HepG2 (cell line): ENCODE data around the gene SNRNP27. TPM values are rescaled to one million over a fixed set of nuclear protein-coding genes. Genes with fewer than 3 reads are reported as not detected.

Experiments
- AFF4 ChIP-seq: sonication (generic); formaldehyde crosslinking; IDR thresholded peaks from 2 replicates; pipeline ENCODE4 v1.4.0; 2020; ENCODE audit warnings: missing genetic modification reagents
- AGO2 ChIP-seq: fragments of 200-400 bp; formaldehyde crosslinking; optimal IDR thresholded peaks from 2 replicates; pipeline ENCODE3; 2017; ENCODE audit warnings: mild to moderate bottlenecking, low read depth, low read length, moderate library complexity
- GABPB1 ChIP-seq: IDR thresholded peaks from 2 replicates; pipeline ENCODE4 v1.6.1; 2016; ENCODE audit warnings: mild to moderate bottlenecking, missing genetic modification reagents, moderate library complexity, missing compliant biosample characterization
- LCORL ChIP-seq, 2 experiments: fragments of 450-650 bp in 1 of 2; sonication (generic) in 1 of 2; formaldehyde crosslinking in 1 of 2; IDR thresholded peaks; 2 replicates each; pipeline versions ENCODE4 v1.5.0 to v1.6.1; 2017 to 2020; ENCODE audit warnings: antibody characterized with exemption in 1 of 2, missing genetic modification reagents in 1 of 2
- MAFG ChIP-seq: sonication (generic); formaldehyde crosslinking; IDR thresholded peaks from 2 replicates; pipeline ENCODE4 v1.5.1; 2020; ENCODE audit warnings: mild to moderate bottlenecking, missing genetic modification reagents
- MTF2 ChIP-seq: sonication (generic); formaldehyde crosslinking; IDR thresholded peaks from 2 replicates; pipeline ENCODE4 v1.5.0; 2020; ENCODE audit warnings: missing genetic modification reagents, borderline replicate concordance
- SCMH1 ChIP-seq: sonication (generic); formaldehyde crosslinking; IDR thresholded peaks from 2 replicates; pipeline ENCODE4 v1.9.0; 2021; ENCODE audit warnings: missing genetic modification reagents, mild to moderate bottlenecking, borderline replicate concordance
- SP4 ChIP-seq: sonication (generic); formaldehyde crosslinking; IDR thresholded peaks from 2 replicates; pipeline ENCODE4 v1.8.1; 2023; ENCODE audit warnings: mild to moderate bottlenecking, missing genetic modification reagents
- THAP8 ChIP-seq: sonication (generic); formaldehyde crosslinking; IDR thresholded peaks from 2 replicates; pipeline ENCODE4 v1.5.1; 2020; ENCODE audit warnings: missing genetic modification reagents, mild to moderate bottlenecking, borderline replicate concordance
- TMF1 ChIP-seq: sonication (generic); formaldehyde crosslinking; IDR thresholded peaks from 2 replicates; pipeline ENCODE4 v1.8.1; 2022; ENCODE audit warnings: low read depth, missing genetic modification reagents
- ZBTB40 ChIP-seq, 2 experiments: fragments of 450-650 bp in 1 of 2; sonication (generic) in 1 of 2; formaldehyde crosslinking in 1 of 2; IDR thresholded peaks; 2 replicates each; pipeline versions ENCODE4 v1.6.1 to v1.8.0; 2016 to 2022; ENCODE audit warnings: antibody characterized with exemption in 1 of 2, mild to moderate bottlenecking in 1 of 2, missing genetic modification reagents in 1 of 2
- ZNF749 ChIP-seq: sonication (generic); formaldehyde crosslinking; IDR thresholded peaks from 2 replicates; pipeline ENCODE4 v1.8.0; 2022; ENCODE audit warnings: mild to moderate bottlenecking, missing genetic modification reagents, moderate library complexity, borderline replicate concordance
- polyA plus RNA-seq, 8 experiments: library from polyadenylated mRNA; depleted of rRNA in 3 of 8; stranded (reverse) in 7 of 8; unstranded in 1 of 8; fragments of >200 nt; fragmentation: Illumina TruSeq in 4 of 8; extraction: Trizol in 4 of 8; gene quantifications; 2 replicates each; pipeline versions ENCODE4 v1.2.1 to v1.2.3, GENCODE V29; 2011 to 2016; ENCODE audit warnings: low read depth in 4 of 8, missing spikeins in 1 of 8, mixed read lengths in 1 of 8; ENCODE audit not compliant: insufficient read depth in 1 of 8
- total RNA-seq, 5 experiments: library from RNA; depleted of rRNA; stranded (reverse); fragments of >200 nt; fragmentation: Illumina TruSeq; extraction: Trizol; gene quantifications; 2 replicates each; pipeline ENCODE4 v1.2.3, GENCODE V29; 2016; ENCODE audit warnings: low read depth in 1 of 5

Gene SNRNP27
- total and polyA plus RNA-seq, 2 of the 13 experiments (the other 11 are each of a cell fraction or from before 2014, with no cell fraction given), result 49.8 to 54.6 TPM

- TF ChIP-seq SP4 (CRISPR knock-in tag) (peak; percentile 6; the same call in 1 of the 2 replicates), TMF1 (CRISPR knock-in tag) (peak; percentile 54; the same call in 1 of the 2 replicates), SCMH1 (CRISPR knock-in tag) (no peak), ZNF749 (CRISPR knock-in tag) (0 out of 2 replicates have a peak, but pooled peaks have one; percentile 63), MTF2 (CRISPR knock-in tag) (0 out of 2 replicates have a peak, but pooled peaks have one; percentile 38), AFF4 (CRISPR knock-in tag) (0 out of 2 replicates have a peak, but pooled peaks have one; percentile 28), GABPB1 (CRISPR knock-in tag) (peak; percentile 50; the same call in 1 of the 2 replicates), AGO2 (peak; percentile 75), LCORL (IDR thresholded peaks at IDR 0.05) (no peak), LCORL (CRISPR knock-in tag; IDR thresholded peaks at IDR 0.05) (0 out of 2 replicates have a peak, but pooled peaks have one; percentile 58), ZBTB40 (IDR thresholded peaks at IDR 0.05) (no peak), ZBTB40 (CRISPR knock-in tag; IDR thresholded peaks at IDR 0.05) (peak; percentile 30; the same call in 1 of the 2 replicates), THAP8 (CRISPR knock-in tag) (peak; percentile 33; the same call in 1 of the 2 replicates), MAFG (CRISPR knock-in tag) (no peak)
Observed at GRCh38 chr2:69914950-69915945, 21.5 kb downstream of the SNRNP27 start, which contains the start of gene MXD1 (continued).
